ENCODE measurements around the gene RNF14.

RNF14 gene

GRCh38 chr5:142011572-142012185, 42.8 kb downstream of the RNF14 start:
- no peak for TF ChIP-seq CTCF (IDR thresholded peaks at IDR 0.05; ENCODE audit: control extremely low read depth, extremely low read depth, low read depth, missing control alignments)
- POLR2A ChIA-PET = no interaction called here
- DNase-seq (ENCODE audit: extremely low spot score) = no peak
- CTCF ChIA-PET = interaction anchor here (1.0 to 11.1 kb wide), 12 partner anchors 13 to 420 kb away, joined by 3 to 225 read pairs (median 5); partner anchors contain the start of gene RNF14

GRCh38 chr5:142012186-142012785, 43.4 kb downstream of the RNF14 start:
- ChIA-PET CTCF (interaction anchor here (1.0 to 11.1 kb wide), 13 partner anchors 13 to 421 kb away, joined by 3 to 225 read pairs (median 6); partner anchors contain the start of gene RNF14), POLR2A (interaction anchor here (0.6 kb wide), 1 partner anchor 43 kb away, joined by 3 read pairs; the partner anchor contains the start of gene RNF14)
- TF ChIP-seq CTCF (IDR thresholded peaks at IDR 0.05; ENCODE audit: control extremely low read depth, extremely low read depth, low read depth, missing control alignments) = peak; percentile 28
- no peak for DNase-seq (ENCODE audit: extremely low spot score)

DNA sequence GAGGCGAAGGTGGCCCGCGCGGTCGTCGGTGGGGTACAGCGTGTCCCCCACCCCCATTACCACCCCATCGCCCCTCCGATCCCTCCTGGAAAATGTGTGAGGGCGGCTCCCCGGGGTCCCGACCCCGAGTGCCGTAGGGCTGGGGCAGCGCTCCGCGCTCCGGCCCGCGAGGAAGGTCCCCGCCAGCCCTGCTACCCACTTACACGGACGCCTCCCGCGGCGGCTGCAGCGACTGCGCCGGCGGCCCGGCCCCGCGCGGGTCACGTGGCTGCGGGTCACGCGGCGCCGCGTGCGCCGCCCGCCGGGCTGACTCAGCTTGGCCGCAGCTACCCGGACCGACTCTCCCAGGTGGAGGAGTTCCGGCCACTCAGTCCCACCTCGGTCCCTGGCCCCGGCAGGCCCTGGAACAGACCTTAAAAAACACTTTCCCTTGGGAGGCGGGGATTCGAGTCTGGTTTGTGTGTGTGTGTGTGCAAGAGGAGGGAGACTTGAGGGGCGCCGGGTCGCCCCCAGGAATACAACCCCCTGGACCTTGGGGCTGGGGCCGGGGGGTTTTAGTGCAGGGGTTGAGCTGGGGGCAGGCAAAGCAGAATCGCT, 44.0 kb downstream of the RNF14 start, which contains the start of gene GNPDA1:
Gene GNPDA1, minus strand, starts transcription at position 236 of the 597 bp plus-strand sequence. CDS start 992 bp downstream, outside the sequence.
- CTCF ChIA-PET = interaction anchor here (1.0 to 11.1 kb wide), 9 partner anchors 15 to 421 kb away, joined by 3 to 225 read pairs (median 11); partner anchors contain the start of gene RNF14
- DNase-seq (ENCODE audit: extremely low spot score) = peak; percentile 87
- no peak for TF ChIP-seq CTCF (IDR thresholded peaks at IDR 0.05; ENCODE audit: control extremely low read depth, extremely low read depth, low read depth, missing control alignments)
- POLR2A ChIA-PET = interaction anchor here (0.6 kb wide), 1 partner anchor 44 kb away, joined by 3 read pairs; the partner anchor contains the start of gene RNF14

DNA sequence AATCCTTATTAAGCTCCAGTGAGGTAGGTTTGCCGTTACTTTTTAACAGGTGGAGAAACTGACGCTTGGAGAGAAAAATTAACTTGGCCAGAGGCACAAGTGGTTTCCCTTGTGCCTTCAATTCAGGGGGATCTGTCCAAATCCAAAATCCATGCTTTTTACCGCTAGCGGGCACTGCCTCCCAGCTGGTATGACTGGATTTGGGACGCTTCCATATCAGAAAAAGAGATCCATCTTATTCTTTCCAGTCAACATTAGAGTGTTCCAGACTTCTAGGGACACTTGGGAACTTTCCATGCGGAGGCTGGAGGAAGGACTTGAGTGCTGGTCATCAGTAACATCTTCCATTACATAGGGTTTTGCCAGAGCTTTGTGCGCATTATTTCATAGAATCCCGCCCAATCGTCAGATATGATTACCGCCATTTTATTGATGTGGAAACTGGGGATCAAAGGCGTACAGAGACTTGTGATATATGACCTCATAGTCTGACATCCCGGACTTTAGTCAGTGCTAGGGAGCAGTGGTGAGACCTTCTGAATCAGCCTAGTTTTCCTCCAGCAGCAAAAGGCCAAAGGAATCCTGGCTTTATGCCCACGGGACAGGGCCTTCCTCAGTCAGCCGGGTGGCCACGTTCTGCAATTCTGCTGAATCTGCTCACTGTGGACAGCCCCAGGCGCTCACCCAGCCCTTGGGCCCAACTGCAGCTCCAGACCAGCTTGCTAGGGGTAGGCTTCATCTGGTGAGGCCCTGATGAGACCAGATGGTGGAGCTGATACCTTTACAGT, 45.0 kb downstream of the RNF14 start:
- no peak for DNase-seq (ENCODE audit: extremely low spot score)
- TF ChIP-seq CTCF (IDR thresholded peaks at IDR 0.05; ENCODE audit: control extremely low read depth, extremely low read depth, low read depth, missing control alignments) = no peak
- ChIA-PET POLR2A (no interaction called here), CTCF (interaction anchor here (0.9 to 11.1 kb wide), 15 partner anchors 11 to 383 kb away, joined by 3 to 225 read pairs (median 5); partner anchors contain the start of gene RNF14)

DNA sequence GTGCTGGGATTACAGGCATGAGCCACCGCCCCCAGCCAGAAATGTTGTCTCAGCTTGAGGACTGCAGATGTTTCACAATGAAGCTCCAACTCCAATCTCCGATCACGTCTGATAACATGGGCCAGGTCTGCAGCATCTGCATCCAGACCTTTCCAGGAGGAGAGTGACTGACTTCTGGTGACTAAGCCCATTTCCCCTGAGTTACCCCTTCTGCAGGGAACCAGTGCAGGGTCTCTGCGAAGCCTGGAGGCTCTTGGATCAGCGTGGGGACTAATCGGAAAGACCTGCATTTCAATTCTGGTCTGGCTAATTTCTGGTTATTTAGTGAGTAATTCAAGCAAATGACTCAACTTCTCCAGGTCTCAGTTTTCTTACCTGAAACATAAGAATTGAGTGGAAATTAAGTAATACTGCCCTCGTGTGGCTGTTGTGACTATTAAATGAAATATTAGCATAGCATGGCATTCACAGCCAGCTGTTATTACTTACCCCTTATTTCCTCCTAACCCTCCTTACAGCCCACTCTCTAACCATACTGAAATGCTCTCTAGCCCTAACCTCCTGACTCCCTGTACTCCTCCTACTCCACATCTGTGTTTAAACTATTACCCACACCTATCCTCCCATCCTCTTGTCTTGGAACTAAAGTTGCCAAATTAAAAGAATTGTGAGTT, 46.1 kb downstream of the RNF14 start:
- POLR2A ChIA-PET = interaction anchor here (1.5 kb wide), 1 partner anchor 13 kb away, joined by 3 read pairs; no protein-coding TSS in a partner anchor

More for the DNA sequence above, 46.1 kb downstream of the RNF14 start:
- peak; percentile 58 for DNase-seq (ENCODE audit: extremely low spot score)
- CTCF ChIA-PET = interaction anchor here (0.9 to 11.1 kb wide), 17 partner anchors 9 to 753 kb away, joined by 3 to 225 read pairs (median 5); partner anchors contain the start of gene RNF14
- peak; percentile 62 for TF ChIP-seq CTCF (IDR thresholded peaks at IDR 0.05; ENCODE audit: control extremely low read depth, extremely low read depth, low read depth, missing control alignments)
